GM06990 (cell line): ENCODE data around the gene KRTAP13-1.

Experiments used
- DNase-seq: peaks from one replicate; pipeline ENCODE4 v3.0.0-alpha.2; 2011; ENCODE audit not compliant: insufficient read length; ENCODE audit errors: extremely low read depth
- H3K27me3 ChIP-seq: replicated peaks from 2 replicates; pipeline ENCODE4 v1.6.0; 2011; ENCODE audit warnings: low read length; ENCODE audit not compliant: control insufficient read depth, insufficient read depth
- H3K36me3 ChIP-seq: 2 replicates; pipeline ENCODE4 v1.5.1; 2011; ENCODE audit warnings: low read length; ENCODE audit not compliant: control insufficient read depth, insufficient read depth
- H3K4me3 ChIP-seq: replicated peaks from 2 replicates; pipeline ENCODE4 v1.5.1; 2011; ENCODE audit warnings: low read depth, mild to moderate bottlenecking, control low read depth, low read length
- CTCF ChIP-seq: IDR thresholded peaks from 2 replicates; pipeline ENCODE4 v1.5.1; 2011; ENCODE audit warnings: low read length, control low read depth, mild to moderate bottlenecking, inconsistent platforms; ENCODE audit not compliant: insufficient read depth, poor library complexity, severe bottlenecking

Gene KRTAP13-1

GRCh38 chr21:30439975-30440374 lies 44.1 kb downstream of the KRTAP13-1 start, which contains the start of gene KRTAP15-1:
TSS of gene KRTAP15-1 (plus strand) at chr21:30440275. CDS start at chr21:30440328, 53 bp downstream.
- TF ChIP-seq CTCF = no peak
- Histone ChIP-seq H3K36me3 (no peaks in the 10 kb centered on the region), H3K27me3 (no peaks in the 10 kb centered on the region), H3K4me3 (no peak within 1 kb of the TSS)
- DNase-seq = no peak

- Histone ChIP-seq H3K36me3 (no peaks in the 10 kb centered on the region), H3K27me3 (no peaks in the 10 kb centered on the region), H3K4me3 (no peak overlapping the region)
- TF ChIP-seq CTCF = no peak
- DNase-seq = no peak
These were observed 47.4 kb downstream of the KRTAP13-1 start for GRCh38 chr21:30443226-30443625.

- H3K4me3 ChIP-seq = no peak overlapping the region
- no peaks in the 10 kb centered on the region for H3K36me3 ChIP-seq
- H3K27me3 ChIP-seq = no peaks in the 10 kb centered on the region
- no peak for TF ChIP-seq CTCF
- DNase-seq = no peak
These were observed 48.4 kb downstream of the KRTAP13-1 start for GRCh38 chr21:30444204-30444603.
